Prostate gland (tissue), 2 donors: ENCODE results near the gene FNDC5. TPM values are rescaled to one million over a fixed set of nuclear protein-coding genes. Genes with fewer than 3 reads are reported as not detected.

ENCODE experiments used
- DNase-seq: peaks from one replicate; pipeline ENCODE4 v3.0.0-alpha.2; 2019; ENCODE audit warnings: low spot score
- H3K27ac ChIP-seq, 2 donors: fragments of 200-600 bp; sonication (generic); 2 replicates each; pipeline ENCODE4 v1.5.1; 2017 to 2019
- H3K27me3 ChIP-seq: fragments of 200-600 bp; sonication (generic); replicated peaks from 2 replicates; pipeline ENCODE4 v1.5.1; 2019; ENCODE audit not compliant: insufficient read depth
- H3K36me3 ChIP-seq, 2 donors: fragments of 200-600 bp; sonication (generic); 1 replicate in 1 of 2; 2 replicates in 1 of 2; pipeline versions ENCODE4 v1.5.1 to v1.8.1; 2017 to 2019
- H3K4me1 ChIP-seq: fragments of 200-600 bp; sonication (generic); replicated peaks from 2 replicates; pipeline ENCODE4 v1.5.1; 2019
- H3K4me3 ChIP-seq, 2 donors: fragments of 200-600 bp; sonication (generic); 2 replicates each; pipeline ENCODE4 v1.5.1; 2017 to 2019
- H3K9me3 ChIP-seq: fragments of 200-600 bp; sonication (generic); 2 replicates; pipeline ENCODE4 v1.5.1; 2017
- CTCF ChIP-seq, 4 experiments: fragments of 200-600 bp in 2 of 4; fragments of 450-650 bp in 2 of 4; sonication (generic) in 2 of 4; IDR thresholded peaks; 1 replicate in 3 of 4; 2 replicates in 1 of 4; pipeline ENCODE4 v1.5.1; 2016 to 2019; ENCODE audit warnings: antibody characterized with exemption in 4 of 4, mild to moderate bottlenecking in 2 of 4, moderate library complexity in 2 of 4
- POLR2A ChIP-seq: fragments of 450-650 bp; IDR thresholded peaks from one replicate; pipeline ENCODE4 v1.6.1; 2016; ENCODE audit warnings: antibody characterized with exemption, mild to moderate bottlenecking
- POLR2AphosphoS5 ChIP-seq: sonication (generic); formaldehyde crosslinking; IDR thresholded peaks from one replicate; pipeline ENCODE4 v1.6.1; 2017; ENCODE audit warnings: antibody characterized with exemption
- WGBS: methylation state at CpG from one replicate; pipeline ENCODE4 v1.1.5; 2018; 5-methylcytosine and 5-hydroxymethylcytosine counted together
- intact Hi-C: fragments of 100-400 bp; cut with DNase I; formaldehyde crosslinking; loops from one replicate; pipeline ENCODE4 v1.14.2; 2022
- total RNA-seq, 2 donors: library from RNA; depleted of rRNA; stranded (reverse); fragments of >200 nt; gene quantifications; one replicate each; pipeline ENCODE4 v1.1.0, GENCODE V29; 2016

FNDC5 gene
- total RNA-seq, 2 donors from 2014 or later = 1.5 to 19.1 TPM

GRCh38 chr1:32825181-32825580, 45.5 kb downstream of the FNDC5 start:
- no peaks in the 10 kb centered on the region for H3K9me3 ChIP-seq
- 94% methylated on average over 3 of the region's 3 CpGs for WGBS
- no peaks in the 10 kb centered on the region for H3K27me3 ChIP-seq
- no peak for TF ChIP-seq POLR2AphosphoS5
- TF ChIP-seq CTCF (IDR thresholded peaks at IDR 0.05) = no peak
- no peak for TF ChIP-seq POLR2A
- intact Hi-C loops = no loop called here
- H3K4me1 ChIP-seq = no peaks in the 10 kb centered on the region
- no peak overlapping the region for H3K4me3 ChIP-seq
- H3K27ac ChIP-seq = no peak overlapping the region
- no peak for DNase-seq
- H3K36me3 ChIP-seq = peaks cover 0 to 7% of the 10 kb centered on the region in 2 donors

GRCh38 chr1:32818804-32819541, 51.7 kb downstream of the FNDC5 start:
- H3K27ac ChIP-seq = peak overlapping the region; percentile 96 to 99

GRCh38 chr1:32817815-32818786, 52.6 kb downstream of the FNDC5 start:
- Histone ChIP-seq H3K27me3 (no peaks in the 10 kb centered on the region), H3K9me3 (no peaks in the 10 kb centered on the region), H3K4me1 (no peaks in the 10 kb centered on the region), H3K27ac (peak overlapping the region; percentile 96 to 99), H3K36me3 (no peaks in the 10 kb centered on the region), H3K4me3 (peak overlapping the region; percentile 72 to 95)
- under 1% methylated on average over 50 of the region's 51 CpGs for WGBS
- intact Hi-C loops = no loop called here
- TF ChIP-seq POLR2A (peak; percentile 35), POLR2AphosphoS5 (peak; percentile 49), CTCF (IDR thresholded peaks at IDR 0.05) (no peak)
- peak; percentile 74 for DNase-seq

More at GRCh38 chr1:32818804-32819541, 51.7 kb downstream of the FNDC5 start:
- TF ChIP-seq POLR2AphosphoS5 = no peak
- TF ChIP-seq POLR2A = no peak
- no peak for TF ChIP-seq CTCF (IDR thresholded peaks at IDR 0.05)
- DNase-seq = no peak
- intact Hi-C loops = no loop called here
- WGBS = 62% methylated on average over 11 of the region's 11 CpGs
- Histone ChIP-seq H3K9me3 (no peaks in the 10 kb centered on the region), H3K4me3 (peak overlapping the region in 1 of 2 donors; percentile 72), H3K27me3 (no peaks in the 10 kb centered on the region), H3K4me1 (no peaks in the 10 kb centered on the region), H3K36me3 (no peaks in the 10 kb centered on the region)

- no peaks in the 10 kb centered on the region for H3K27me3 ChIP-seq
- no peaks in the 10 kb centered on the region for H3K36me3 ChIP-seq
- H3K4me3 ChIP-seq = peak within 1 kb of the TSS; percentile 72 to 95
- intact Hi-C loops = no loop called here
- under 1% methylated on average over 55 of the region's 55 CpGs for WGBS
- TF ChIP-seq CTCF (IDR thresholded peaks at IDR 0.05) (peak in 2 of 4 experiments; percentile 41 to 60), POLR2A (peak; percentile 68), POLR2AphosphoS5 (peak; percentile 99)
- peak; percentile 99 for DNase-seq
- H3K9me3 ChIP-seq = no peaks in the 10 kb centered on the region
- no peaks in the 10 kb centered on the region for H3K4me1 ChIP-seq
- peak within 1 kb of the TSS; percentile 96 to 99 for H3K27ac ChIP-seq
Observed at GRCh38 chr1:32817159-32817814, 53.4 kb downstream of the FNDC5 start, which contains the start of the genes S100PBP and YARS1. S100PBP (plus strand) TSS chr1:32817653; CDS start chr1:32826100, 8,447 bp downstream. YARS1 (minus strand) TSS chr1:32817358; CDS start chr1:32817244, 114 bp downstream.
